PC-3 (cell line): Measurements from ENCODE around the gene NR3C1.

Source experiments
- CTCF ChIP-seq: fragments of 300-600 bp; sonication (generic); conservative IDR thresholded peaks from 2 replicates; pipeline ENCODE4 v1.5.1; 2017; ENCODE audit warnings: antibody characterized with exemption, low read depth, mild to moderate bottlenecking, low read length
- EZH2 ChIP-seq: fragments of 300-600 bp; sonication (generic); IDR thresholded peaks from one replicate; pipeline ENCODE4 v1.6.1; 2017; ENCODE audit warnings: antibody characterized with exemption, mild to moderate bottlenecking, low read length; ENCODE audit not compliant: unreplicated experiment
- EZH2phosphoT487 ChIP-seq: fragments of 300-600 bp; sonication (generic); IDR thresholded peaks from 2 replicates; pipeline ENCODE4 v1.6.1; 2018; ENCODE audit warnings: mild to moderate bottlenecking, antibody characterized with exemption, low read length, borderline replicate concordance

GRCh38 chr5:143271431-143271830, 132.1 kb downstream of the NR3C1 start:
- TF ChIP-seq CTCF (no peak), EZH2phosphoT487 (no peak), EZH2 (no peak)
